ENCODE results near the gene CACNA1C. TPM values are rescaled to one million over a fixed set of nuclear protein-coding genes. Genes with fewer than 3 reads are reported as not detected.

Gene CACNA1C
- total and polyA plus RNA-seq, 10 of the 15 experiments (the other 5 are each of a cell fraction or from before 2014, with no cell fraction given), result under 0.01 to 0.15 (median 0.09) TPM; not detected in 5

- TF ChIP-seq IRF5 (IDR thresholded peaks at IDR 0.05; ENCODE audit: borderline replicate concordance), result no peak
- no peak for TF ChIP-seq HCFC1 (IDR thresholded peaks at IDR 0.05; ENCODE audit: low read length)
- TF ChIP-seq HDAC6 (IDR thresholded peaks at IDR 0.05; ENCODE audit: unreplicated experiment), result no peak
- TF ChIP-seq SPI1 (IDR thresholded peaks at IDR 0.05; ENCODE audit: borderline replicate concordance, insufficient read depth, low read depth, low read length), result no peak
- TF ChIP-seq RAD21 (IDR thresholded peaks at IDR 0.05; ENCODE audit: insufficient read depth, low read depth, low read length), result no peak
- TF ChIP-seq LARP7 (IDR thresholded peaks at IDR 0.05), result no peak
- TF ChIP-seq ATF2 (IDR thresholded peaks at IDR 0.05; ENCODE audit: low read length), result no peak
- no peak for TF ChIP-seq MTA3 (IDR thresholded peaks at IDR 0.05; ENCODE audit: borderline replicate concordance, low read length)
- no peak for TF ChIP-seq RELA (IDR thresholded peaks at IDR 0.05; ENCODE audit: borderline replicate concordance, partially characterized antibody)
- TF ChIP-seq ZNF687 (IDR thresholded peaks at IDR 0.05), result no peak
- no peak for TF ChIP-seq ZNF274 (IDR thresholded peaks at IDR 0.05; ENCODE audit: insufficient read depth, insufficient read length)
- TF ChIP-seq YBX1 (IDR thresholded peaks at IDR 0.05), result no peak
- no peak for TF ChIP-seq HDGF (IDR thresholded peaks at IDR 0.05)
- TF ChIP-seq IKZF1 (conservative IDR thresholded peaks at IDR 0.05), result no peak
These were observed 451.8 kb downstream of the CACNA1C start (continued) for GRCh38 chr12:2504577-2504976.

Data from GM12878 (cell line).